Measurements from ENCODE around the gene HLA-F.
A peak's percentile ranks its signal among the peaks of the same experiment; 100 is the strongest.

The HLA-F gene

DNA sequence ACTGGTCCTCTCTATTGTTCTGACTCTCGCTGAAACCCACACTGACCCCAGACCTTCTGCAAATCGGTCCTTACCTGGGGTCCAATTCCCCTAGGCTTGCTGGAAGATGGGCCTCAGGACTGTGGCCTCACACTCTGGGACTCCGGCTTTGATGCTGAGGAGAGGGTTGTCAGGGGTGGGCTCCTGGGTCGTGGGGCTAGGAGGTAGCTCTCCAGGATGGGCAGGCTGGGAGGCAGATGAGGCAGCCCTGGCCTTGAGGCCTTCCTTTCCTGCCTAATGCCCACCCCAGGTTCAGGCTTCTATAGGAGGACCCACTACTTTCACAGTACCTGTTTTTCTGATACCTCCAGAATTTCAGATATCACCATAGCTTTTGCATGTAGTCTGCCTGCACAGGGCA, 21.4 kb downstream of the HLA-F start:
- no peak for DNase-seq

DNA sequence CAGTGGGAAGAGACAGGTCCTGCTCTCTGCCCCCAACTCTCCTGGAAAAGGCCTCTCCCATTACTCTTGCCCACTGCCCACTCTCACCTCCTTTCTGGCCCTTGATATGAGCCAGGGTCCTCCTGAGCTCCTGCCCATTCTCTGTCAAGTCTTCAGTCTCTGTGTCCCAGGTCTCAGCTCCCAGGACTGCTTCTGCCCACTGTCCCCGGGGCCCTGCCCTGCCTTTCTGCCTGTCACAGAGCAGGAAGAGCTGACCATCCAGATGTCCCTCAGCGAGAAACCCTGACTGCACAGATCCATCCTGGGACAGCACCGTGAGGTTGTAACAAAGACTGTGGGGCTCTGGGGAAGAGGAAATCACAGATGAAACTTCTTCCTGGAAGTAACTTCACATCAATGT, 22.2 kb downstream of the HLA-F start:
- no peak for DNase-seq

DNA sequence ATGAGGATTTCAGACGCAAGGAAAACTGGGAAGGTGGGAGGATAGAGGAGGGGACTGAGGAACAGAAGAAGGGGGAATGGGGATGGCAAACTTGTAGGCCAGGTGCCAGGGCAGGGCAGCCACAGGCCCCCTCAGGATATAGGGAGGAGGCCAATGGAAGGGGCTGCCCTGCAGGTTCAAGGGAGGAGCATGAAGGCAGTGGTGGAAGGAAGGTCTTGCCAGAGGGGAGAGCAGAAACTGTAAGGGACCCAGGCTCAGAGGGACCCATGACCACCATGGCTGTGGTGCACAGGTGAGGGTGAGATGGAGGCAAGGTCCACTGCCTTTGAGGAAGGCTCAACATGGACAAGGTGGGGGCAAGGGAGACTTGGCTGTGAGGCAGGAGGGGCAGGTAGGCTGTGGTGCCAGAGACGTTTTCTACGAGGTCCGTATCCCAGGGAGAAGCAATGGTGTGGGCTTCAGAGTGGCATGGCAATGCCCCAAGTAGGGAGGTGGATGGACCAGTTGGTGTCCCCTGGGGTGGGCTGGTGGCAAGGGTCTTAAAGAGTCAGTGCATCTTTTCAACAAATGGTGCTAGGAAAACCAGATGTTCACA, 22.7 kb downstream of the HLA-F start:
- DNase-seq, result no peak

DNA sequence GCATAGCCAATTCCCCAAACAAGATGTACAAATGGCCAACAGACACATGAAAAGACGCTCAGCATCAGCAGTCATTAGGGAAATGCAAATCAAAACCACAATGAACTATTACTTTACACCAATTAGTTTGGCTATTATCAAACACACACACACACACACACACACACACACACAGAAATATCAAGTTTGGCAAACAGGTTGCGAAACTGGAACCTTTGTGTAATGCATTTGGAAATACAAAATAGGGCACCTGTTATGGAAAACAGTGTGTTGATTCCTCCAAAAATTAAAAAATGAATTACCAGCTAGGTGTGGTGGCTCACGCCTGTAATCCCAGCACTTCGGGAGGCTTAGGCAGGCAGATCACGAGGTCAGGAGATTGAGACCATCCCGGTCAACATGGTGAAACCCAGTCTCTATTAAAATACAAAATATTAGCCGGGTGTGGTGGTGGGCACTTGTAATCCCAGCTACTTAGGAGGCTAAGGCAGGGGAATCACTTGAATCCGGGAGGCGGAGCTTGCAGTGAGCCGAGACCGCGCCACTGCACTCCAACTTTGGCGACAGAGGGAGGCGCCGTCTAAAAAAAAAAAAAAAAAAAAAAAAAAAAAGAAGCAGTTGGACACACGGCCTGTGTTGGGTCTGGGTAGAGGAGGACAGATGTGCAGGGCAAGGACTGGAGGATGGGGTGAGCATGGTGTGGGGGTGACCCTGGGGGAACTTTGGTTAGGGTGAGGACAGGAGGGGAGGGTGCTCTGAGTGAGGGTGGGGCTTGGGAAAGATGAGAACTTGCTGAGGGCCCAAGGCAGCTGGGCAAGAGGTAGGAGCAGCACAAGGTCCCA, 23.8 kb downstream of the HLA-F start:
- no peak for DNase-seq

DNA sequence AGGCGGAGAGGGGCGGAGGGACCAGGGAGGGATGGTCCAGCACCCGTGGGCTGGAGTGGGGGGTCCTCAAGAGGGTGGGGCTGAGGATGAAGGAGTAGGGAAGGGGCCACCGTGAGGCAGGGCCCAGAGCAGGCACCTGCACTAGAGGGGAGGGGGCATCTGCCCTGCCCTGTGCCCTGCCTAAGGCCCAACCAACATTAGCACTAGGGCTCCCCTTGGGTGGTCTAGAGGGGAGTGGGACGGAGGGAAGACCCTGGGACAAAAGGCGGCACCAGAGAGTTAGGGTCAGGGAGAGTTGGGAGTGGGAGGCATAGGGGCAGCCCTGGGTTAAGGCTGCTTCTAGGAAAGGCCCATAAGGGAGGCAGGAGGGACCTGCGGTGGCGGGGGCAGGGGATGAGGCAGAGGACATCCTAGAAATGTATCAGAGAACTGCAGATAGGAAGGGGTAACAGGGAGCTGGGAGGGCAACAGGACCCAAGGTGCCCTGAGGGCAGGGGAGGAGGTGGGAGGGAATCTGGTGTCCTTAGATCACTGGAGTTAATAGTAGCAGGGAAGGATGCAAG, 24.5 kb downstream of the HLA-F start:
- DNase-seq, result no peak

DNA sequence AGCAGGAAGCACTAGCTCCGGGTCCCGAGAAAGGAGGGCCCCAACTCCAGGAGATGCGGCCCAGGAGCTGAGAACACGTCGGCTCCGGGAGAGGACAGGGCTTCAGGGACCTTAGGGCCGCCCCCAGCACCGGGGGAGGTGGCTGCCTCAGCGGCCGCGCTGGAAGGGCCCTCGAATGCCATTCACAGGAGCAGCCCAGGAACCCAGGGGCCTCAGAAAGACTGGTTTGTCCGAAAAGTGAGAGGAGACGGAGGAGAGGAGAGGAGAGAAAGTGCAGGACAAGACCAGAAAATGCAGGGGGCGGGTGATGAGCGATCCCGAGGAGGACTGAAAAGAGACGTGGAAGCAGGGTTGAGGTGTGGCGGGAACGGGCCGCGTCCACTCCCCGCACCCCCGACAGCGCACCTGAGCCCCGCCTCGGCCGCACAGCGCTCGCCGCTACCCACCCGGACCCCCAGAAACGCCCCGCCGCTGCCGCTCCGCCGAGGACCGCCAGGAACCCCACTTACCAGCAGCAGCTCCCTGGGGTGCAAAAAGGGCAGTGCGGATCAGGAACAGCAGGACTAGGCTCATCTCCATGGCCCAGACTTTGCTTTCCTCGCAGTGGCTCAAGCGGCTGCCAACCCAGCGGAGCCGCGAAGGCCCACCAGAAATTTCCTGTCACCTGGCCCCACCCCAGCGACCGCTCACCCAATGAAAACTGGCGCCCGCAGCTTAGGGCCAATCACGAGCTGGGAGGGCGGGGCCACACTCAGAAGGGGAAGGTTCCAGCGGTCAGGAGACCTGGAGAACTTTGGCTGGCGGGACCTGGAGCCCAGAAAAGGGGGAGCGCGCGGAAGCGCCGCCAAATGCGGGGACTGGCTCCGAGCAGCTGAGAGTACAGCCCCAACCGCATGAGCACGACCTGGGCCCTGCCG, 25.4 kb downstream of the HLA-F start:
- peak; percentile 85 for DNase-seq

DNA sequence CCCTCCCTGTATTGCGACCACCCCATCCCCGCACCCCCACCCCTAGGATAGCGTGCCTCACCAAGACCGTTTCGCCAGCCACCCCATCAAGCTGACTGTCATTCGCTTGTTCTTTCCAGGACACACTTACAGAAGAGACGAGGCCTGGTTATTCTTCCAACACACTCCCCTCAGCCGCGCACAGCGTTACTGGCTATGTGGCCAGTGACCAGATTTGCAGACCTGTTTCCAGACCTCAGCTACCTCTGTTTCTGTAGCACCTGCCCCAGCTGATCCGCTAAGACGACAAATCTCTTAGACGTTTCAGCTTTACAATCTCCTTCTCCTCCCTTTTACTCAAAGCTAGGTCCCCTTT, 26.1 kb downstream of the HLA-F start:
- DNase-seq, result no peak

DNA sequence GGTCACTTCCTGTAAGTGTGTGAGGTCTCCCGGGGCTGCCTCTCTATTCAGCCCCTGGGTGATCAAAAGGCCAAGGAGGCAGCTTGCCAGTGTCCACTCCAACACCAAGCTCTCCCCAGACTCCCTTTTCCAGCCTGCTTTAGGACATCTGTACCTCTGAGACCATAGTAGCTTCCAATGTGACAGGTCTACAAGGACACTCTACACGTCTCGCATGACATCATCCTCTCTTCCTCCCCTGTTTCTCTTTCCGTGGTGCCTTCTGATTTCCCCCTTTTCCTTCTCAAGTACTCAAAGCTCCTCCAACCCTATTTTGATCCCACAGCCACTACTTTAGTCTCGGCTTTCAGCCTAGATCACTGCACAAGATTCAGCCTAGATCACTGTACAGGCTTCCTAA, 26.4 kb downstream of the HLA-F start:
- DNase-seq, result no peak

DNA sequence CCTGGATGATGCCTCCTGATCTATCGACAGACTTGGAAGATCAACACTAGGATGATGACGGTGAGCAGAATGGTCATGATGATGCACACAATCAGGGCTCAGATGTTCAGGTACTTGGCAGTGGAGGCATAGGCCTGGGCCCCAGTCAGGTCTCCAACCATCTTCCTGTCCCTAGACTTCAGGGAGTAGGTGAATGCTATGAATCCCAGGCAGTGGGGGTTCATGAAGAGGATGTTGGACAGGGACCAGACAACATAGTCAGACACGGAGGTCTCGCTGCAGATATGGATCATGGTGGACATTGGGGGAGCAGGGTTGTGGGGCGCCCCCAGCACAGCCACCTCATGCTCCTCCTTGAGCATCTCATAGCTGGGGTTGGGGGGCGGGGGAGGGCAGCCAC, 27.5 kb downstream of the HLA-F start:
- DNase-seq, result no peak

DNA sequence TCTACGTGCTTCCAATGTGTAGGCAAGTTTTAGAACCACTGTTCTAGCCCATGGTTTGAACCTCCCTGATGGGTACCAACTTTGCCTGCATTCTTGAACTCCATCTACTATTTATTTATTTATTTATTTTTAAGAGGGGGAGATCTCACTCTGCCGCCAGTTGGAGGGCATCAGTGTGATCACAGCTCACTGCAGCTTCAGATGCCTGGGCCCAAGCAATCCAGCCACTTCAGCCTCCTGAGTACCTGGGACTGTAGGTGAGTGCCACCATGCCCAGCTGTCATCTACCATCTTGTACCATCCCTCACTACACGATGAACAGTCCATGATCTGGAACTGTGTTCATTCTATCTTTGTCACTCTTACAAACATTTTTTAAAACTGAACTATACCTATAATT, 28.2 kb downstream of the HLA-F start:
- DNase-seq, result no peak

DNA sequence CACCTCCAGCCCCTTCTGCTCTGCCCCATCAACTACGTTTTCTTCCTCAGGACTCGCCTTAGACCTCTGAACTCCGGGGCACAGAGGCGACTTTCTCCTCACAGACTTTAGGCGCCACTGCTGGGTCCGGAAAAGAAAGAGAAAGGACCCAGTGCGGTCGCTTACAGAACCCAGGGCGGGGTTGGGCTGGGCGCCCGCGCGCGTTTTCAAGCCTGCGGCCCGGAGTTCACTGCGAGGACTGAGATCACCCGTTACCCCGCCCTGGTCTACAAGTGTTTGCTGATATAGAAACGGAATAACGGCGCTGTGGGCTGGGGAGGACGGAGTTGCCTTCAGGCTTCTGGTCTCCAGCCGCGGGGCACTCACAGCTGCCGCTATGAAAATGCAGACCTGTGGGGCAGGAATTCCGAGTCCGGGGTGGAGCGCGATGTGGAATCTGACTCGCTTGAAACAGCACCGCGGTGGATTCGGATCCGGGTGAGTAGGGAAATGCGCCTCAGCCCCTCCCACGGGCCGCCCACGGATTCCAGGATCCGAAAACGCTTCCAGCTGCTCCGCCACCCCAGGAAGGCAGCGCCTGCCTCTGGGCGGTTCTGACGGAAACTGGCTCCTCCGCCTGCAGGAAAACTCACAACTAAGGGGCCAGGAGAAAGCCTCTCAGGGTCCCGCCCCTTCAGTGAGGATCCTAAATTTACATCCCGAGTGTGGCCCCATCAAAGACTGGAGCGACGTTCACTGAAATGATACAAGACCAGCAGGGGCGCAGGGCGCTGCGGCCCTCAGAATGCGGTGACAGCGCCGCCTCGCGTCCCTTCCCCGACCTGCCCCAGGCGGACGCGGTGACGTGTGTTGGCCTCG, 29.4 kb downstream of the HLA-F start:
- DNase-seq, result peak; percentile 85

DNA sequence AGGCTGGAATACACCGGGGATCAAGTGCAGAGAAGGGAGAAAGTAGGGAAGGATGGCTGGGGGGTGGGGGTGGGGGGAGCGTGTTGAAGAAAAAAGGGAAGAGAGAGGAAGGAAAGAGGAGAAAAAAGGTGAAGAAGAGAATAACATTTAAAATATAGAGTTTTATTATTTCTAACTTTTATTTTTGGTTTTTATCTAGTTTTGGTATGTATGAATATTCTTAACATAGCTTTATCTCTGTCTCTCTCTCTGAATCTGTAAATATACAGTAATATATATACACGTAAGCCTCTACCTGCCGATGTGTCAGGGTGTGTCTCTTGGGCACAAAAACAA, 30.0 kb downstream of the HLA-F start:
- DNase-seq, result no peak

DNA sequence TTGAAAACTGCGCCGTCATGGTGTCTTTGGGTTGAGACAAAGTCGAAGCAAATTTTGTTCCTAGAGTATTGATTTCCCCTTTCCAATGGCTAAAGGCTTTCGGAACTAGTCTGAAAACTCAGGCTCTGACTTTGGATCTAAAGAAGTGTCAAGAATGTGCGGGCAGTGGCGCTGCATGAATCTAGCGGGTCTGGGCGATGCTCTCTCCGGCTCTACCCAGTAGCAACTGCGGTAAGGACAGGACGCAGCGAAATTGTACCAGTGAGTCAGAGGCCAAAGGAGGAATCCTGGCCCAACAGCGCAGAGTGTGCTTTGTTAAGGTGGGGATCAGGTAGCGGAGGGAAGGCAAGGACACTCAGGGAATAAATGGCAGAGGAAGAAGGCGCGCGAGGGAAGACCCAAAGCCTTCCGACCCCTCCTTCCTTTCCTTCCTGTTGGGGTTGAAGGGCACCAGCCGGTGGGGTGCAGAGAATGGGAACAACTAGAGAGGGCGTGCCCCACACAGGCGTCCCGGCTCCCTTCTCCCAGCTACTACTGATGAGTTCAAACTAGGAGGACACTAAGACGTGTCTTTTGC, 32.1 kb downstream of the HLA-F start:
- no peak for DNase-seq

DNA sequence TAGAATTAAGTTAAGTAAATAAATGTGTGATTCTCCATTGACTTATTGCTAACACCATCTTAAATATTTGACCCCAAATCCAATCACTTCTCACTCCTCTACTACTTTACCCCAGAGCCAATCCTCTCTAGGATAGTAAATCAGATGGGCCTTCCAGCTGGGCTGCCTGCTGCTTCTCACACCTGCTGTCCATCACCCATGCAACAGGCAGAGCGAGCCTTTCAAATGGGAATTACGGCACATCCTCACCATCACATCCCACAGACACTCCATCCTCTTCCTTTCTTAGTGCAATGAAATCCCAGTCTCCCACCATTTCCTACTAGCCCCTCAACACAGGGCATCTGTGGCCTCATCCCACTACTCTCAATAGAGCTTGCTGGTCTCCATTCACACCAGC, 34.0 kb downstream of the HLA-F start:
- DNase-seq, result no peak

DNA sequence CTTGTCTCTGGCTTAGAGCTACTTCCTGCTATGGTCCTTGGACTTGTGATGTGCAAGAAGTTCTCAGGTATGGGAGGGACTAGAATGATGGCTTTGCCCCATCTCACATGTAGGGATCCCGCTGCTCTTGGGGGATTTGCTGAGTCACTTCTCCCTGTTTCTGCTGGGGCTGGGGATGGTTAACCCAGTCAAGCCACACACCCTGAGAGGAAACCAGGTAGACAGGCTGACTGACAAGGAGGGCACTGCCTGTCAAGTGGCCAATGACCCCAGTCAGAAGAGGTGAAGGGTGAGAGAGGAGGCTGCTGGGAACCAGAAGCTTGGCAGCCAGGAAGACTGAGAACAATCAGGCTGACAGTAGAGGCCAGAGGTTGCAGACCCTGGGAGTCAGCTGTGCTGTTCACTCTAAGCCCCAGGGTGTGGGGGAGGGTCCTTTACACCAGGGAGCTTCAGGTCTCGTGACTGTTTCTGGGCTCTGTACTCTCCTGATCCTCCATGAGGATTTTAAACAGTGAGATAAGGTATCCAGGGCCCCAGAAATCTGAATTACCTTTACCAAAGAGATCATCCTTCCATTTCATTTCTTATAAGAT, 34.6 kb downstream of the HLA-F start:
- no peak for DNase-seq

DNA sequence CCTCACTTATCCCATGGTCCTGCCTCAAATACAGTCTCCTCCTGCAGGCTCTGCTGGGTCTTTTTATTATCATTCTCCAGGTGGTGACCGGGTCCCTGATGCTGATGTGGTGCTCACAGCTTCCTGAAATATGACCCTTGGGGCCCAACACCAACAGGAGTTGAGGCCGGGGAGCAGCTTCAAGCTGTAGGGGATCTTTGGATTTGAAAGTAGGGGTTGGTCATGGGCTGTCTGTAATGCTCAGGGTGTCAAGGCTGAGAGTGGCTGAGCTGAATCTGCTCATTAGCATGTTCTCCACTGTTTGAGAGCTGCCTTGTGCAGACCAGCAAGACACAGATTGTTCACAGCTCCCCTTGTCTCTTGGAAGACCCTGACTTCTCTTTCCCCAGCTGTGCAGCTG, 35.5 kb downstream of the HLA-F start:
- DNase-seq, result no peak

DNA sequence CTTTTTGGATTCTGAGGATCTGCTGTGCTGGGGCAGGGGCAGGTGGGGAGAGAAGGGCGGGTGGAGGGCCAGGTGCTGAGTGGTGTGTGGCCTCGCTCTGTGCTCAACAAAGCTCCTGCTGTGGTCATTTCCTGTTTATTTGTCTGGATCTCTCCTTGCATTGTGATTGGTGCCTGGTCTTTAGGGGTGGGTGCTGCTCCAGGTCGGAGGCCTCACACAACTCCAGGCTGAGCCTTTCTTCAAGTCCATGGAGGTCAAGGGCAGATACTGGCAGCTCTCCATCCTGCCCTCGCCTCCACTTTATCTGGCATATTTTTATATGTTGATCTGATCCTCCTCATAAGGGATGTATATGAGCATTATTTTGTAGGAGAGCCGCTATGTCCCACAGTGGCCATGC, 36.2 kb downstream of the HLA-F start:
- no peak for DNase-seq

DNA sequence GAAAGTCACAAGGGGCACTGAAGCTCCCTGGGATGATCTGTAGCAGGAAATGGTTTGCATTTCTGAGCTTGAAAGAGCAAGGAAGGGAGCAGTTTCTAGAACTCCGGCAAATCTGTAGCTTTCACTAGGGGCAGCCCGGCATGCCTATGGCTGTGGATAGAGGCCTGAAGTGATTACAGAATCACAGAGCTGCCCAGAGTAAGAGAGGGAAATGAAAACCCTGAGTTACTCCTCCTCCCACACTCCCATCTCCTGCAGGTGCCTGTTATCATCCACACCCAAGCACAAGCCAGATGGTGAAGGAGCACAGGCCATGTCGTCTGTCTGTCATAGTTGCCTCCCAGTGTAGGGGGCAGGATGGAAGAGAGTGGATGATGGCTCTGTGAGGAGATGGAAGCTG, 37.1 kb downstream of the HLA-F start:
- no peak for DNase-seq

DNA sequence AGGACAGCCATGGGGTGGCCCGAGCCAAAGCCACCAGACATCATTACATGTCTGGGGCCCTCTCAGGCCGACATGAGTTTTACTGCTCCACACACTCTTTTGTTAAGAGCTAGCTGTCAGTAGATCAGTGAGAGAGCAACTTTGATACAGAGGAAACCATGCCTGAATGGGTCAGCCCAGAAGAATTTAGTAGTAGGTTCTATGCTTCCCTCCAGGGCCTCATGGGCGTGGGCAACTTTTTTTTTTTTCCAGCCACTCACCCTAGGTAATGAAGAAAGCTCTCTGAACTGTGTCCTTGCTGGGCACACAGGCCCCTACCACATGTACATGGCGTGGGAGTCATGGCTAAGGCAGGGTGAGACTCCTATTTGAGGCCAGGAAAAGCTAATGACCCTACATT, 38.8 kb downstream of the HLA-F start:
- DNase-seq, result no peak

DNA sequence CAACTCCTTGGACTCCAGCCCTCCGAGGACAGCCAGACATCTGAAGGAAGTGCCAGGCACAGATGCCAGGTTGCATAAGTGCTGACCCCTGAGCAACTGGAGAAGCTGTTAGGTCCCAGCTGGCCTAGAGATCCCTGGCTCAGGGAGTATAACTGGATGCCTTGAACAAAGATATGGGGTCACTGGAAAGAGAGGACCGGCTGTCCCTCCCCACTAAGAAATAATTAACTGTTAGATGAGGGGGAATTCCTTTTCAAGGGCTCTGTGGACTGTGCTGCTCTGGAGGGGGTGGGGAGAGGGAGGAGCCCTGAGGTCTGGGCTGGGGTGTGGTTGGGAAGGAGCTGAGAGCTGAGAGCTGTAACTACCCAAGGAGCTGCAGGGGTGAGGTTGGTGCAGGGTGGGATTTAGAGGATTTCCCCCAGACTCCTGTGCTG, 39.6 kb downstream of the HLA-F start:
- DNase-seq, result no peak

DNA sequence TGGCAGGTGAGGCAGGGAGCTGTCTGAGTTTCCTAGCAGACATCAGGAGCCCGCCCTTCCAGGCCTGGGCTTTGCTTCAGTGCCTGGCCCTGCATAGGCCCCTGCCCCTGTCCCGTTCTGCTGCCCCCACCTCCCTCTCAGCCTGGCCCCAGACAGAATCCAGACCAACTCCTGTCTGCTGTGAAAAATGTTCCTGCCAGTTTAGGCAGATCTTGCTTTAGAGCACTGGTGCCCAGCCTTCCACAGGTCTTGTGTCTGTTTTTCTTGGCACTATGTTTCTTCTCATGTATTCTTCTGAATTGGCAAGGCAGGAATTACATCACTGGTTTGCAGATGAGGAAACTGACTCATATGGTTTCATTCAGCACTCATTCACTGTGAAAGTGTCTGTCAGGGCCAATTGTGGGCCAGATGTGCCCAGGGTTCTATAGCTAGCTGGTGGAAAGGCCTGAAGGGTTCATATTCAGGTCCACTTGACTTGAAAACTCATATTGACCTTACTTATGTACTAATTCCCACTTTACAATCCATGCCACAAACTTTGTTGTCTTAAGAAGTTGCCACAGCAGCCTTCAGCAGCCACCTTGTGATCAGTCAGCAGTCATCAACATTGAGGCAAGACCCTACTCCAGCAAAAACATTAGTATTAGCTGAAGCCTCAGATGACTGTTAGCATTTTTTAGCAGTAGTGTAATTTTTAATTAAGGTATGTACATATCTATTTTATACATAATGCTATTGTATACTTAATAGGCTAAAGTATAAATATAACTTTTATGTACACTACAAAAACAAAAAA, 40.5 kb downstream of the HLA-F start:
- DNase-seq, result no peak

Measured in CD4-positive, alpha-beta T cell treated with Interleukin-17A for 1 hour (primary cell).